WTC11 (cell line): ENCODE results near the gene RNF181. TPM values are rescaled to one million over a fixed set of nuclear protein-coding genes. Genes with fewer than 3 reads are reported as not detected.

Experiments
- ATAC-seq: fragments of 200-7000 bp; cut with Tn5 transposase; 2 replicates; pipeline ENCODE4 v1.10.0; 2021; ENCODE audit warnings: mild to moderate bottlenecking, moderate library complexity
- CTCF ChIA-PET: fragments of 300-600 bp; sonication (Branson Sonifier 250); formaldehyde crosslinking; loops from one replicate; lab custom pipeline; 2021; ENCODE audit warnings: antibody characterized with exemption; lab: Charles Lee
- POLR2A ChIA-PET: fragments of 350-600 bp; sonication (Branson Sonifier 250); formaldehyde crosslinking; loops from one replicate; lab custom pipeline; 2021; ENCODE audit warnings: antibody characterized with exemption; lab: Charles Lee
- DNase-seq: peaks from one replicate; pipeline ENCODE4 v3.0.0; 2021; ENCODE audit warnings: low spot score
- H3K27ac Mint-ChIP-seq: 2 replicates; pipeline ENCODE4 v1.8.0; 2021; ENCODE audit warnings: mixed read lengths
- H3K27me3 Mint-ChIP-seq: 2 replicates; pipeline ENCODE4 v1.8.0; 2021; ENCODE audit warnings: low read depth, mild to moderate bottlenecking, moderate library complexity, mixed read lengths
- H3K36me3 Mint-ChIP-seq: 2 replicates; pipeline ENCODE4 v1.8.0; 2021; ENCODE audit warnings: mixed read lengths
- H3K4me1 Mint-ChIP-seq: 2 replicates; pipeline ENCODE4 v1.8.0; 2022; ENCODE audit warnings: mixed read lengths
- H3K4me3 Mint-ChIP-seq: 2 replicates; pipeline ENCODE4 v1.8.0; 2021; ENCODE audit warnings: mild to moderate bottlenecking, moderate library complexity, mixed read lengths
- H3K9me3 Mint-ChIP-seq: 2 replicates; pipeline ENCODE4 v1.8.0; 2021; ENCODE audit warnings: mixed read lengths
- AFF4 ChIP-seq: sonication (generic); formaldehyde crosslinking; IDR thresholded peaks from 2 replicates; pipeline ENCODE4 v1.8.1; 2023; ENCODE audit warnings: mild to moderate bottlenecking, missing genetic modification reagents, borderline replicate concordance
- ATF2 ChIP-seq: sonication (generic); formaldehyde crosslinking; IDR thresholded peaks from 2 replicates; pipeline ENCODE4 v1.8.1; 2022; ENCODE audit warnings: low read depth, missing genetic modification reagents, borderline replicate concordance
- ATF6 ChIP-seq: sonication (generic); formaldehyde crosslinking; IDR thresholded peaks from 2 replicates; pipeline ENCODE4 v1.8.1; 2023; ENCODE audit warnings: mild to moderate bottlenecking, missing genetic modification reagents
- CDX4 ChIP-seq: fragments of 250-450 bp; sonication (Bioruptor Pico); IDR thresholded peaks from 2 replicates; pipeline ENCODE4 v1.9.0; 2021; ENCODE audit warnings: moderate library complexity, mild to moderate bottlenecking, inconsistent platforms, borderline replicate concordance
- FOXK1 ChIP-seq: sonication (generic); formaldehyde crosslinking; IDR thresholded peaks from 2 replicates; pipeline ENCODE4 v1.8.0; 2022; ENCODE audit warnings: mild to moderate bottlenecking, moderate library complexity, missing genetic modification reagents
- GRHL2 ChIP-seq: fragments of 250-450 bp; sonication (Bioruptor Pico); IDR thresholded peaks from 2 replicates; pipeline ENCODE4 v1.8.0; 2022; ENCODE audit warnings: mild to moderate bottlenecking, moderate library complexity; ENCODE audit not compliant: insufficient replicate concordance, severe bottlenecking
- HMGXB4 ChIP-seq: sonication (generic); formaldehyde crosslinking; IDR thresholded peaks from 2 replicates; pipeline ENCODE4 v1.8.1; 2023; ENCODE audit warnings: mild to moderate bottlenecking, moderate library complexity, missing genetic modification reagents
- JUN ChIP-seq: sonication (generic); formaldehyde crosslinking; IDR thresholded peaks from 2 replicates; pipeline ENCODE4 v1.8.0; 2023; ENCODE audit warnings: mild to moderate bottlenecking, missing genetic modification reagents
- NR3C1 ChIP-seq: sonication (generic); formaldehyde crosslinking; conservative IDR thresholded peaks from 2 replicates; pipeline ENCODE4 v1.8.1; 2023; ENCODE audit warnings: low read depth, mild to moderate bottlenecking, missing genetic modification reagents
- RORB ChIP-seq: fragments of 250-450 bp; sonication (Bioruptor Pico); IDR thresholded peaks from 2 replicates; pipeline ENCODE4 v1.9.0; 2021; ENCODE audit warnings: mild to moderate bottlenecking
- USF2 ChIP-seq: sonication (generic); formaldehyde crosslinking; IDR thresholded peaks from 2 replicates; pipeline ENCODE4 v1.8.1; 2023; ENCODE audit warnings: mild to moderate bottlenecking, missing genetic modification reagents, moderate library complexity
- ZMAT4 ChIP-seq: fragments of 250-450 bp; sonication (Bioruptor Pico); IDR thresholded peaks from 2 replicates; pipeline ENCODE4 v1.9.0; 2021; ENCODE audit warnings: mild to moderate bottlenecking
- ZNF138 ChIP-seq: sonication (generic); formaldehyde crosslinking; conservative IDR thresholded peaks from 2 replicates; pipeline ENCODE4 v1.8.1; 2022; ENCODE audit warnings: mild to moderate bottlenecking, moderate library complexity, missing genetic modification reagents
- ZNF263 ChIP-seq: sonication (generic); formaldehyde crosslinking; IDR thresholded peaks from 2 replicates; pipeline ENCODE4 v1.8.1; 2022; ENCODE audit warnings: low read depth, mild to moderate bottlenecking, moderate library complexity, missing genetic modification reagents
- ZNF416 ChIP-seq: fragments of 250-450 bp; sonication (Bioruptor Pico); IDR thresholded peaks from 2 replicates; pipeline ENCODE4 v1.9.0; 2021; ENCODE audit warnings: mild to moderate bottlenecking, inconsistent platforms
- ZNF671 ChIP-seq: fragments of 250-450 bp; sonication (Bioruptor Pico); IDR thresholded peaks from 2 replicates; pipeline ENCODE4 v1.8.0; 2021; ENCODE audit warnings: mild to moderate bottlenecking
- total RNA-seq: library from RNA; stranded (reverse); gene quantifications from 3 replicates; pipeline ENCODE4 v1.2.3, GENCODE V29; 2021

Gene RNF181
- total RNA-seq, 1 experiment from 2014 or later: 95.4 TPM

GRCh38 chr2:85566265-85566664, 29.3 kb upstream of the RNF181 start:
- Mint-ChIP-seq H3K4me1 (peaks cover 3% of the 10 kb centered on the region), H3K27ac (no peak overlapping the region), H3K36me3 (no peaks in the 10 kb centered on the region), H3K4me3 (no peak overlapping the region), H3K9me3 (no peaks in the 10 kb centered on the region), H3K27me3 (peaks cover 47% of the 10 kb centered on the region)
- TF ChIP-seq FOXK1 (CRISPR knock-in tag) (no peak), ZNF263 (CRISPR knock-in tag) (no peak), RORB (no peak), NR3C1 (CRISPR knock-in tag) (no peak), ZNF138 (CRISPR knock-in tag) (no peak), AFF4 (CRISPR knock-in tag) (no peak), ZNF416 (no peak), ZMAT4 (CRISPR knock-in tag) (no peak), ATF2 (CRISPR knock-in tag) (no peak), JUN (no peak), ZNF671 (CRISPR knock-in tag) (no peak), ATF6 (no peak), HMGXB4 (CRISPR knock-in tag) (no peak), CDX4 (CRISPR knock-in tag) (no peak), GRHL2 (CRISPR knock-in tag) (no peak), USF2 (CRISPR knock-in tag) (no peak)
- ChIA-PET POLR2A (interaction anchor here (0.8 to 1.6 kb wide), 2 partner anchors 28 to 172 kb away, joined by 4 read pairs; partner anchors contain the start of gene MAT2A), CTCF (no interaction called here)
- ATAC-seq: no peak
- DNase-seq: no peak
